Measurements from ENCODE around the gene BUD31. TPM values are rescaled to one million over a fixed set of nuclear protein-coding genes. Genes with fewer than 3 reads are reported as not detected.

The BUD31 gene
- total and polyA plus RNA-seq, 11 donors: 26.1 to 87.8 (median 47.4) TPM

DNA sequence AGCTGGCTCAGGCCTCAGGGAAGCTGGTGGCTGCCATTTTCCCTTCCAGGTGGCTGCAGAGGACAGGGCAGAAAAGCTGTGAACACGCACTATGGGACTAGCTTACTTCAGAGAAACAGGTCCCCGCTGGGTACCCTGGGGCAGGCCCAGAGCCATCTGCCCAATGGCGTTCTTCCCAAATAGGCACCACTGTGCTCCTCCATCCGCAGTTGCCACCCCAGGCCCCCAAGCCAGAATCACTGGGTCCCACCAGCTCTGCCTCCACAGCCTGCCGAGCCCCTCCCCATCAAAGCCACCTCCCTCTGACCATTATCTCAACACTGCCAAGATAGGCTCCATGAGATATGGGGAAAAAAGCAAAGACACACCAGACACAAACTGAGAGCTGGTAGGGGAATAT, 11.4 kb downstream of the BUD31 start:
- Histone ChIP-seq H3K36me3 (peaks cover 2 to 99% (median 90%) of the 10 kb centered on the region in 9 donors), H3K4me1 (no peaks in the 10 kb centered on the region), H3K27me3 (no peaks in the 10 kb centered on the region), H3K4me3 (no peak overlapping the region), H3K9me3 (no peaks in the 10 kb centered on the region), H3K27ac (no peak overlapping the region)
- 80 to 92% (median 89%) methylated on average over 5 of the region's 5 CpGs for WGBS, 4 donors
- ATAC-seq: no peak
- TF ChIP-seq POLR2A (IDR thresholded peaks at IDR 0.05): no peak
- intact Hi-C loops (cut with DNase I): no loop called here
- peak in 1 of 5 donors; percentile 38 for DNase-seq

DNA sequence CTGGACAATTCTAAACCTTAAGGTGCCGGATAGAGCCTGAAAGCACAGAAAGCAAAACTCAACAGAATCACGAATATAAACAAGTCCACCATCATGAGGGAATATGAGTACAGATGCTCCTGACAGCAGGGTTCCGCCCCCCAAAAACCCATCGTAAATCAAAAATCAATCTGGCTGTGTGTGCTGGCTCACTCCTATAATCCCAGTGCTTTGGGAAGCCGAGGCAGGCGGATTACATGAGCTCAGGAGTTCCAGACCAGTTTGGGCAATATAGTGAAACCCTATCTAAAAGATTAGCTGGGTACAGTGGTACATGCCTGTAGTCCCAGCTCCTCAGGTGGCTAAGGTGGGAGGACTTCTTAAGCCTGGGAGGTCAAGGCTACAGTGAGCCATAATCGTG, 12.2 kb downstream of the BUD31 start:
- Histone ChIP-seq H3K4me3 (no peak overlapping the region), H3K27ac (no peak overlapping the region), H3K27me3 (no peaks in the 10 kb centered on the region), H3K4me1 (no peaks in the 10 kb centered on the region), H3K36me3 (peaks cover 2 to 97% (median 89%) of the 10 kb centered on the region in 9 donors), H3K9me3 (no peaks in the 10 kb centered on the region)
- no peak for TF ChIP-seq POLR2A (IDR thresholded peaks at IDR 0.05)
- TF ChIP-seq, protein P1, sequence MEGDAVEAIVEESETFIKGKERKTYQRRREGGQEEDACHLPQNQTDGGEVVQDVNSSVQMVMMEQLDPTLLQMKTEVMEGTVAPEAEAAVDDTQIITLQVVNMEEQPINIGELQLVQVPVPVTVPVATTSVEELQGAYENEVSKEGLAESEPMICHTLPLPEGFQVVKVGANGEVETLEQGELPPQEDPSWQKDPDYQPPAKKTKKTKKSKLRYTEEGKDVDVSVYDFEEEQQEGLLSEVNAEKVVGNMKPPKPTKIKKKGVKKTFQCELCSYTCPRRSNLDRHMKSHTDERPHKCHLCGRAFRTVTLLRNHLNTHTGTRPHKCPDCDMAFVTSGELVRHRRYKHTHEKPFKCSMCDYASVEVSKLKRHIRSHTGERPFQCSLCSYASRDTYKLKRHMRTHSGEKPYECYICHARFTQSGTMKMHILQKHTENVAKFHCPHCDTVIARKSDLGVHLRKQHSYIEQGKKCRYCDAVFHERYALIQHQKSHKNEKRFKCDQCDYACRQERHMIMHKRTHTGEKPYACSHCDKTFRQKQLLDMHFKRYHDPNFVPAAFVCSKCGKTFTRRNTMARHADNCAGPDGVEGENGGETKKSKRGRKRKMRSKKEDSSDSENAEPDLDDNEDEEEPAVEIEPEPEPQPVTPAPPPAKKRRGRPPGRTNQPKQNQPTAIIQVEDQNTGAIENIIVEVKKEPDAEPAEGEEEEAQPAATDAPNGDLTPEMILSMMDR (IDR thresholded peaks at IDR 0.05): no peak
- intact Hi-C loops (cut with DNase I): no loop called here
- 87 to 94% (median 90%) methylated on average over 7 of the region's 7 CpGs for WGBS, 4 donors
- no peak for ATAC-seq
- no peak for DNase-seq

DNA sequence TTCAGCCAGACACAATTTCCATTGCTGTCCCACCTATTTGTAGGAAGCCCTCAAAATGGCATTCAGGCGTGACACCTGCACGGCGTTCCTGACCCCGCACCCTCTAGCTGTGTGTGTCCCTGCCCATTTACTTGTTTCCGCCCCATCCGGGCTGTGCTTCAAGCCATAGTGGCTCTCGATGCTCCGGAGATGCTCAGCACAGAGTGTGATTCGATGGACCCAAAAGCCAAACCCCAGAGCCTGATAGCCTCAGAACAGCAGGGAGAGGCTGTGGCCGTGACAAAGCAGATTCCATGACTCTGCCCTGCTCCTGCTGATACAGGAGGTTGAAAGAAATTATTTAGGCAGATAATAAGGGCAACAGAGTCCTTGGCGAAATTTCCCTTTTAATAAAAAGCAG, 13.4 kb downstream of the BUD31 start:
- no peak for TF ChIP-seq POLR2A (IDR thresholded peaks at IDR 0.05)
- TF ChIP-seq, protein P1 (IDR thresholded peaks at IDR 0.05): no peak
- peak in 1 of 5 donors; percentile 17 for DNase-seq
- 88 to 94% (median 90%) methylated on average over 11 of the region's 11 CpGs for WGBS, 4 donors
- ATAC-seq: no peak
- Histone ChIP-seq H3K4me1 (no peaks in the 10 kb centered on the region), H3K9me3 (no peaks in the 10 kb centered on the region), H3K4me3 (no peak overlapping the region), H3K27ac (no peak overlapping the region), H3K36me3 (peaks cover 2 to 85% (median 77%) of the 10 kb centered on the region in 9 donors), H3K27me3 (no peaks in the 10 kb centered on the region)
- intact Hi-C loops (cut with DNase I): no loop called here

DNA sequence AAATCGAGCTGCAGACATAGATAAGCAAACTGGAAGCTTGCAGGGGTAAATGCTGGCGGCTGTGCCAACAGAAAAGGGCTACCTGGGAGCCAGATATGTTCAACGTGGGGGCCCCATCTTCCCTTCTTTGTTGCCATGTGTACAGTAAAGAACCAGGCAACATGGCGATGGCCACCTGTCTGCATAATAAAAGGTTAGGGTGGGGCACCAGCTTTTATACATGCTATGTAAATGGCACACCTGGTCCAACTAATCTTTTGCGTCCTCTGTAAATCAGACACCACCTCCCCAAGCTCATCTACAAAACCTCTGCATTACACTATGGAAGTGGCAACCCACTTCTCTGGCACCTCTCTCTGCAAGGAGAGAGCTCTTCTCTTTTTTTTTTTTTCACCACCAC, 13.9 kb downstream of the BUD31 start:
- no peak for TF ChIP-seq POLR2A (IDR thresholded peaks at IDR 0.05)
- TF ChIP-seq, protein P1 (IDR thresholded peaks at IDR 0.05): no peak
- no peak overlapping the region for H3K27ac ChIP-seq
- no peaks in the 10 kb centered on the region for H3K4me1 ChIP-seq
- H3K4me3 ChIP-seq: no peak overlapping the region
- DNase-seq (peak in 1 of 5 donors; percentile 33), ATAC-seq (no peak)
- intact Hi-C loops (cut with DNase I): no loop called here
- no peaks in the 10 kb centered on the region for H3K9me3 ChIP-seq
- WGBS, 4 donors: 74 to 88% (median 79%) methylated on average over 5 of the region's 5 CpGs
- H3K27me3 ChIP-seq: no peaks in the 10 kb centered on the region
- peaks cover 2 to 81% (median 73%) of the 10 kb centered on the region in 9 donors for H3K36me3 ChIP-seq
